Ectodermal cell (in vitro differentiated cells): Measurements from ENCODE around the gene BTBD1. TPM values are rescaled to one million over a fixed set of nuclear protein-coding genes. Genes with fewer than 3 reads are reported as not detected.

Experiments
- H3K27ac ChIP-seq: 2 replicates; pipeline ENCODE4 v1.7.0; 2013; ENCODE audit warnings: mild to moderate bottlenecking, low read depth, low read length; ENCODE audit not compliant: insufficient read depth, poor library complexity, severe bottlenecking
- H3K27me3 ChIP-seq: 2 replicates; pipeline ENCODE4 v1.7.0; 2013; ENCODE audit warnings: mild to moderate bottlenecking, low read length; ENCODE audit not compliant: insufficient read depth, control insufficient read depth, poor library complexity, severe bottlenecking
- H3K36me3 ChIP-seq: one replicate; pipeline ENCODE4 v1.7.0; 2013; ENCODE audit warnings: low read length; ENCODE audit not compliant: control insufficient read depth, insufficient read depth
- H3K4me1 ChIP-seq: one replicate; pipeline ENCODE4 v1.7.0; 2013; ENCODE audit warnings: low read length; ENCODE audit not compliant: control insufficient read depth, insufficient read depth
- H3K4me3 ChIP-seq: 2 replicates; pipeline ENCODE4 v1.7.0; 2013; ENCODE audit warnings: low read depth, low read length, control low read depth; ENCODE audit not compliant: insufficient read depth
- H3K9me3 ChIP-seq: 2 replicates; pipeline ENCODE4 v1.7.0; 2013; ENCODE audit warnings: mild to moderate bottlenecking, low read length, moderate library complexity; ENCODE audit not compliant: control insufficient read depth
- WGBS, 2 experiments: methylation state at CpG; one replicate each; pipeline ENCODE4 v1.1.7; 2013; ENCODE audit warnings: missing lambda C conversion rate in 2 of 2; 5-methylcytosine and 5-hydroxymethylcytosine counted together
- polyA plus RNA-seq, 4 experiments: library from polyadenylated mRNA; stranded (reverse); fragments of 50-300 nt; gene quantifications; one replicate each; pipeline ENCODE4 v1.2.3, GENCODE V29; 2013

BTBD1 gene
- polyA plus RNA-seq (2013, experiment 1 of 4), result 28.7 TPM
- 31.8 TPM for polyA plus RNA-seq (2013, experiment 2 of 4)
- polyA plus RNA-seq (2013, experiment 3 of 4), result 26.1 TPM
- 30.6 TPM for polyA plus RNA-seq (2013, experiment 4 of 4)

GRCh38 chr15:83066734-83067637, at the start of gene BTBD1:
BTBD1 (minus strand) TSS chr15:83067252; CDS start chr15:83067151, 101 bp downstream.
- Histone ChIP-seq H3K4me1 (peaks cover 13% of the 10 kb centered on the region), H3K36me3 (no peaks in the 10 kb centered on the region), H3K4me3 (peak within 1 kb of the TSS; percentile 86), H3K27ac (peak within 1 kb of the TSS; percentile 68), H3K27me3 (no peaks in the 10 kb centered on the region), H3K9me3 (no peaks in the 10 kb centered on the region)
- 1% methylated on average over 89 to 90 of the region's 90 CpGs for WGBS, 2 experiments

GRCh38 chr15:83115831-83116565, 48.9 kb upstream of the BTBD1 start:
- 91 to 95% methylated on average over 9 to 10 of the region's 11 CpGs for WGBS, 2 experiments
- Histone ChIP-seq H3K9me3 (no peaks in the 10 kb centered on the region), H3K27ac (no peak overlapping the region), H3K36me3 (no peaks in the 10 kb centered on the region), H3K4me3 (no peak overlapping the region), H3K4me1 (no peaks in the 10 kb centered on the region), H3K27me3 (peaks cover 4% of the 10 kb centered on the region)

- H3K4me1 ChIP-seq, result no peaks in the 10 kb centered on the region
- 88 to 95% methylated on average over 3 of the region's 3 CpGs for WGBS, 2 experiments
- no peak overlapping the region for H3K27ac ChIP-seq
- no peaks in the 10 kb centered on the region for H3K9me3 ChIP-seq
- peaks cover 4% of the 10 kb centered on the region for H3K27me3 ChIP-seq
- no peaks in the 10 kb centered on the region for H3K36me3 ChIP-seq
- no peak overlapping the region for H3K4me3 ChIP-seq
These were observed 48.4 kb upstream of the BTBD1 start for GRCh38 chr15:83115410-83115809.

- Histone ChIP-seq H3K4me3 (no peak overlapping the region), H3K9me3 (no peaks in the 10 kb centered on the region), H3K27ac (no peak overlapping the region), H3K36me3 (no peaks in the 10 kb centered on the region), H3K27me3 (peaks cover 7% of the 10 kb centered on the region), H3K4me1 (no peaks in the 10 kb centered on the region)
- 92 to 95% methylated on average over 6 of the region's 6 CpGs for WGBS, 2 experiments
These were observed 47.8 kb upstream of the BTBD1 start for GRCh38 chr15:83114856-83115255.

- 91 to 93% methylated on average over 5 of the region's 5 CpGs for WGBS, 2 experiments
- H3K27ac ChIP-seq, result no peak overlapping the region
- H3K4me1 ChIP-seq, result no peaks in the 10 kb centered on the region
These were observed 47.0 kb upstream of the BTBD1 start for GRCh38 chr15:83113881-83114674.

GRCh38 chr15:83112956-83113299, 45.9 kb upstream of the BTBD1 start:
- no peaks in the 10 kb centered on the region for H3K36me3 ChIP-seq
- H3K27ac ChIP-seq, result no peak overlapping the region
- 84 to 86% methylated on average over 3 of the region's 3 CpGs for WGBS, 2 experiments
- no peak overlapping the region for H3K4me3 ChIP-seq
- H3K27me3 ChIP-seq, result peaks cover 27% of the 10 kb centered on the region
- H3K9me3 ChIP-seq, result no peaks in the 10 kb centered on the region
- H3K4me1 ChIP-seq, result no peaks in the 10 kb centered on the region

More at GRCh38 chr15:83113881-83114674, 47.0 kb upstream of the BTBD1 start:
- Histone ChIP-seq H3K36me3 (no peaks in the 10 kb centered on the region), H3K9me3 (no peaks in the 10 kb centered on the region), H3K4me3 (no peak overlapping the region), H3K27me3 (peaks cover 15% of the 10 kb centered on the region)

- no peak overlapping the region for H3K27ac ChIP-seq
- H3K4me1 ChIP-seq, result no peaks in the 10 kb centered on the region
- 89 to 90% methylated on average over 8 of the region's 8 CpGs for WGBS, 2 experiments
- H3K27me3 ChIP-seq, result peaks cover 32% of the 10 kb centered on the region
- no peaks in the 10 kb centered on the region for H3K36me3 ChIP-seq
- H3K4me3 ChIP-seq, result no peak overlapping the region
- no peaks in the 10 kb centered on the region for H3K9me3 ChIP-seq
These were observed 45.3 kb upstream of the BTBD1 start for GRCh38 chr15:83112233-83112955.

- H3K9me3 ChIP-seq, result no peaks in the 10 kb centered on the region
- WGBS, 2 experiments, result 91 to 96% methylated on average over 3 of the region's 3 CpGs
- H3K4me3 ChIP-seq, result no peak overlapping the region
- peaks cover 43% of the 10 kb centered on the region for H3K27me3 ChIP-seq
- no peak overlapping the region for H3K27ac ChIP-seq
- H3K4me1 ChIP-seq, result no peaks in the 10 kb centered on the region
- no peaks in the 10 kb centered on the region for H3K36me3 ChIP-seq
These were observed 44.1 kb upstream of the BTBD1 start for GRCh38 chr15:83111149-83111548.

- Histone ChIP-seq H3K4me3 (no peak overlapping the region), H3K27ac (no peak overlapping the region), H3K27me3 (peaks cover 43% of the 10 kb centered on the region), H3K9me3 (no peaks in the 10 kb centered on the region), H3K4me1 (no peaks in the 10 kb centered on the region), H3K36me3 (no peaks in the 10 kb centered on the region)
- WGBS, 2 experiments, result 87 to 92% methylated on average over 3 of the region's 3 CpGs
These were observed 43.3 kb upstream of the BTBD1 start for GRCh38 chr15:83110381-83110780.
